Measurements from ENCODE around the gene EIF4G2. TPM values are rescaled to one million over a fixed set of nuclear protein-coding genes. Genes with fewer than 3 reads are reported as not detected.

EIF4G2 gene
- total and polyA plus RNA-seq, 10 donors, result 178 to 712 (median 504) TPM

- H3K27ac ChIP-seq, result no peak overlapping the region
- H3K36me3 ChIP-seq, result peaks cover 0 to 9% (median 0%) of the 10 kb centered on the region in 6 donors
- intact Hi-C loops (cut with DNase I; ENCODE audit: low total_unique reads), result no loop called here
- no peaks in the 10 kb centered on the region for H3K9me3 ChIP-seq
- H3K27me3 ChIP-seq (replicated peaks in 1 of 7), result no peaks in the 10 kb centered on the region
- no peak overlapping the region for H3K4me3 ChIP-seq
- no peak for DNase-seq
- H3K4me1 ChIP-seq, result peaks cover 0 to 4% (median 0%) of the 10 kb centered on the region in 6 donors
- TF ChIP-seq CTCF (IDR thresholded peaks at IDR 0.05 in 8 of 11, conservative IDR thresholded peaks at IDR 0.05 in 3 of 11) (no peak), POLR2A (IDR thresholded peaks at IDR 0.05) (no peak), POLR2AphosphoS5 (IDR thresholded peaks at IDR 0.05) (no peak)
- WGBS, 5 donors, result 87 to 97% (median 94%) methylated on average over 2 of the region's 2 CpGs
These were observed 36.9 kb upstream of the EIF4G2 start for GRCh38 chr11:10845589-10845988.

GRCh38 chr11:10844796-10845195, 36.1 kb upstream of the EIF4G2 start:
- Histone ChIP-seq H3K36me3 (peaks cover 0 to 5% (median 0%) of the 10 kb centered on the region in 6 donors), H3K4me1 (peaks cover 0 to 7% (median 0%) of the 10 kb centered on the region in 6 donors), H3K4me3 (no peak overlapping the region), H3K9me3 (no peaks in the 10 kb centered on the region), H3K27ac (no peak overlapping the region), H3K27me3 (replicated peaks in 1 of 7) (no peaks in the 10 kb centered on the region)
- DNase-seq, result no peak
- TF ChIP-seq POLR2AphosphoS5 (IDR thresholded peaks at IDR 0.05), result no peak
- TF ChIP-seq CTCF (IDR thresholded peaks at IDR 0.05 in 8 of 11, conservative IDR thresholded peaks at IDR 0.05 in 3 of 11), result no peak
- no peak for TF ChIP-seq POLR2A (IDR thresholded peaks at IDR 0.05)
- intact Hi-C loops (cut with DNase I; ENCODE audit: low total_unique reads), result no loop called here

DNA sequence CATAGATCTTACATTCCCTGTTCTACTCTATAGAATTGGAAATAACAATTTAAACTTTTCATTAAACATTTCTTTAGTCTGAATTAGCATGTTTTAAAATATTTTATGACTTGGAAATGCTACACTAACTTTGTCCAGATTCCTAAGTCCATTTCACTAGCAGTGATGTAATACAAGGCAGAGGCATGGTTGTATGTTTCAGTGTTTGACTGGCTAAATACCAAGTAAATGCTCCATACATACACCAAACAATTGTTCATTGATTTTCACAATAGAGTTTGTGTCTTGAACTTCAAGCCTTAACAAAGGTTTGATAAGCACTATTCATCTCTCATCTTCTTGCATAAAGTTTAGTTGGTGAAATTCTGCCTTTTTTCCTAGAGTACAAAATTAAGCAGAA, 35.6 kb upstream of the EIF4G2 start:
- H3K4me3 ChIP-seq, result no peak overlapping the region
- H3K36me3 ChIP-seq, result peaks cover 0 to under 1% (median 0%) of the 10 kb centered on the region in 6 donors
- DNase-seq, result no peak
- intact Hi-C loops (cut with DNase I; ENCODE audit: low total_unique reads), result no loop called here
- H3K27ac ChIP-seq, result no peak overlapping the region
- no peak for TF ChIP-seq POLR2A (IDR thresholded peaks at IDR 0.05)
- no peak for TF ChIP-seq POLR2AphosphoS5 (IDR thresholded peaks at IDR 0.05)
- no peak for TF ChIP-seq CTCF (IDR thresholded peaks at IDR 0.05 in 8 of 11, conservative IDR thresholded peaks at IDR 0.05 in 3 of 11)
- peaks cover 0 to 7% (median 0%) of the 10 kb centered on the region in 6 donors for H3K4me1 ChIP-seq
- H3K27me3 ChIP-seq (replicated peaks in 1 of 7), result no peaks in the 10 kb centered on the region
- no peaks in the 10 kb centered on the region for H3K9me3 ChIP-seq

DNA sequence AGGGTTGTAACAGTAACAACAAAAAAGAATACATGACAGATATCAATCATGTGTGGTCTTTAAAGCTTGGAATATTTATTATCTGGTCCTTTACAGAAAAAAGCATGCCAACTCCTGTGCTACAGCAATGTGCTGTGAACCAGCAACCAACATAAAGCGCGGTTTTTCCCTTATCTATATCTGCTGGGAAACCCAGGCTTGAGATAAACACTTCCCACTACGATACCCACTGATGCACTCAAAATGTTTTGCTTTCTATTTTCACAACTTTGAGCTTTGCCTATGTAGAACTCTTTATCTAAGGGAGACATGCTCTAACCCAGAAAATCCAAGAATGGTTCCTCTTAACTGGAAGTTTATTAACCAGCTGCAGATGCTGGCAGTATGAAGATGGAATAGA, 30.2 kb upstream of the EIF4G2 start:
- DNase-seq, result no peak
- intact Hi-C loops (cut with DNase I; ENCODE audit: low total_unique reads), result no loop called here
- 57 to 76% (median 72%) methylated on average over 3 of the region's 3 CpGs for WGBS, 5 donors
- no peaks in the 10 kb centered on the region for H3K36me3 ChIP-seq
- no peak overlapping the region for H3K4me3 ChIP-seq
- H3K9me3 ChIP-seq, result no peaks in the 10 kb centered on the region
- H3K27ac ChIP-seq, result no peak overlapping the region
- no peaks in the 10 kb centered on the region for H3K27me3 ChIP-seq (replicated peaks in 1 of 7)
- H3K4me1 ChIP-seq, result peaks cover 0 to 7% (median 0%) of the 10 kb centered on the region in 6 donors
- TF ChIP-seq CTCF (IDR thresholded peaks at IDR 0.05 in 8 of 11, conservative IDR thresholded peaks at IDR 0.05 in 3 of 11), result no peak
- no peak for TF ChIP-seq POLR2A (IDR thresholded peaks at IDR 0.05)
- TF ChIP-seq POLR2AphosphoS5 (IDR thresholded peaks at IDR 0.05), result no peak

All from spleen (tissue), 11 donors.